Hematopoietic multipotent progenitor cell treated with erythropoietin and hydrocortisone succinate and interleukin-3 and kit ligand, for 8 days (in vitro differentiated cells): ENCODE measurements around the gene XRN1.
"Not testable (repeated sequence)": the region's sequence is repeated elsewhere in the genome, so short reads cannot be mapped to it uniquely, and the experiment has no call there.

ENCODE experiments used
- DNase-seq: peaks from one replicate; pipeline ENCODE4 v3.0.0-alpha.2; 2015

Gene XRN1, protein sequence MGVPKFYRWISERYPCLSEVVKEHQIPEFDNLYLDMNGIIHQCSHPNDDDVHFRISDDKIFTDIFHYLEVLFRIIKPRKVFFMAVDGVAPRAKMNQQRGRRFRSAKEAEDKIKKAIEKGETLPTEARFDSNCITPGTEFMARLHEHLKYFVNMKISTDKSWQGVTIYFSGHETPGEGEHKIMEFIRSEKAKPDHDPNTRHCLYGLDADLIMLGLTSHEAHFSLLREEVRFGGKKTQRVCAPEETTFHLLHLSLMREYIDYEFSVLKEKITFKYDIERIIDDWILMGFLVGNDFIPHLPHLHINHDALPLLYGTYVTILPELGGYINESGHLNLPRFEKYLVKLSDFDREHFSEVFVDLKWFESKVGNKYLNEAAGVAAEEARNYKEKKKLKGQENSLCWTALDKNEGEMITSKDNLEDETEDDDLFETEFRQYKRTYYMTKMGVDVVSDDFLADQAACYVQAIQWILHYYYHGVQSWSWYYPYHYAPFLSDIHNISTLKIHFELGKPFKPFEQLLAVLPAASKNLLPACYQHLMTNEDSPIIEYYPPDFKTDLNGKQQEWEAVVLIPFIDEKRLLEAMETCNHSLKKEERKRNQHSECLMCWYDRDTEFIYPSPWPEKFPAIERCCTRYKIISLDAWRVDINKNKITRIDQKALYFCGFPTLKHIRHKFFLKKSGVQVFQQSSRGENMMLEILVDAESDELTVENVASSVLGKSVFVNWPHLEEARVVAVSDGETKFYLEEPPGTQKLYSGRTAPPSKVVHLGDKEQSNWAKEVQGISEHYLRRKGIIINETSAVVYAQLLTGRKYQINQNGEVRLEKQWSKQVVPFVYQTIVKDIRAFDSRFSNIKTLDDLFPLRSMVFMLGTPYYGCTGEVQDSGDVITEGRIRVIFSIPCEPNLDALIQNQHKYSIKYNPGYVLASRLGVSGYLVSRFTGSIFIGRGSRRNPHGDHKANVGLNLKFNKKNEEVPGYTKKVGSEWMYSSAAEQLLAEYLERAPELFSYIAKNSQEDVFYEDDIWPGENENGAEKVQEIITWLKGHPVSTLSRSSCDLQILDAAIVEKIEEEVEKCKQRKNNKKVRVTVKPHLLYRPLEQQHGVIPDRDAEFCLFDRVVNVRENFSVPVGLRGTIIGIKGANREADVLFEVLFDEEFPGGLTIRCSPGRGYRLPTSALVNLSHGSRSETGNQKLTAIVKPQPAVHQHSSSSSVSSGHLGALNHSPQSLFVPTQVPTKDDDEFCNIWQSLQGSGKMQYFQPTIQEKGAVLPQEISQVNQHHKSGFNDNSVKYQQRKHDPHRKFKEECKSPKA (N-terminal part only)

DNA sequence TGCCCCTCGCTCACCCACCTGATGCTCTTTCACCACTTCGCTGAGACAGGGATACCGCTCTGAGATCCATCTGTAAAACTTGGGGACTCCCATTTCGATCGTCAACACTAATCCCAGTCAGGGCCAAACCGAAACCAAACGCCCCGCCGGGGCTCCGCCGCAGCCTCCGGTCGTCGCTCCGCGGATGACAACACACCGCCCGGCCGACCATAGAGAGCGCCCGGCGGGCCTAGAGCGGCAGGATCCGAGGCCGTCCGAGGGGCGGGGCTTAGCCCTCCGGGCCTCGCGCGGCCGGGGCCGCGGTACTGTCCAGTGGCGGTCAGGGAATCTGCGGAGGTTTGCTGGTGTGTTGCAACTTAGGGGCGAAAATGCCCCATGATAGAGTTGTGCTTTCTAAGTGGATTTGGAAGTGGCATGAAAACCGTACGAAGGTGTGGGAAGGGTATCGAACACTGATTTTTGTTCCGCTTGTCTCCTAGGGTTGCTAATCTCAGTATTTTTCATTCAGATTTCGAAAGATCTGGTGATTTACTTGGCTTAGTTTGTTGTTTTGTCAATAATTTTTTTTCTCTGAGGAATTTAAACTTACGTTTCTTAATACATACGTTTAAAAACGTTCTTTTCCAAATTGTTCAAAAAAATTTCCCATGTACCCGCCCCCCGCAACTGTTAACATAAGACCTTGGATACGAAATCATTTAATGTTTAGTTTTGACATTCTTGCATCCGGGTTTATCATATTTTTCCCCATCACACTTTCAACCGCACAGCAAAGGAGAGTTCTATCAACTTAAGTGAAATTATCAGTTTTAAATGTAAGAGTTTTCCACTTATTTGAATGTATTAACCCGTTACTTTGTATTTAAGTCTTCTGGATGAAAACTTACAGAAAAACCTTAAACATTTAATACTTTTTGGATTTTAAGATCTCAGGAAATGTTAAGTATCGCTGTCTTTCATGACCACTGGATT lies at the start of gene XRN1:
Gene XRN1, minus strand, starts transcription at position 186 of the 972 bp plus-strand sequence. Its CDS starts 93 bp downstream, at position 93.
- peak; percentile 89 for DNase-seq

DNA sequence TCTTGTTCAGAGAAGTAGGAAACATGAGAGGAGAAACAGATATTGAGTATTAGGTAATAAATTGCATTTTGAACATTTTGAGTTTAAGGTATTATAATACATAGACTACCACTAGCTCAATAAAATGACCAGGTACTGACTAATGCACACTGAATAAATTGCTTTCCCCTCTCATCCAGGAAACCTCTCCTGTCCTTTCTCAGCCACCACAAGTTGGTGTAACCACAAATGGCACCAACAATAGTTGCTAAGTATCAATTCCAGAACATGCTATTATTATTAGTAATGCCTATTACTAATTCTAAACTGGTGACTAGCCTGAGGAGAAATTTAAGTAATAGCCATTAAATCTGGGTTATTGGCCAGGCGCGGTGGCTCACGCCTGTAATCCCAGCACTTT lies 47.3 kb upstream of the XRN1 start:
- DNase-seq, result no peak

DNA sequence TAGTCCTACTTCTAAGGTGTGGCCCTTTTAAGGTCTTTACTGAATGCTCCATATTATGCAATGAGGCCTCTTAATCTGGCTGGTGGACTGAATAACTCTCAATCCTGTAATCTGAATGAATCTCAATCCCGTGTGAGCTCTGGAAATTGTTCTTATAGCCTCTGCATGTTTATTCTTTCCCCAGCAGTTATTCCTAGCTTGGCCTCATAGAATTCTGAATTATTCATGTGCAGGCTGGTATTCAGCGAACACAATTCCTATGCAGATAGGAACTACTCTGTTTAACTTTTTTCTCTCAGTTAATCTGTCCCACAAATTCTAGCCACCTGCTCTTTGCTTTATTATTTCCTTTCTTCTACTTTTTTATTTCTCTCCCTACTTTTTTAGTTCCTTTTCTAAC lies 44.3 kb upstream of the XRN1 start:
- no peak for DNase-seq

DNA sequence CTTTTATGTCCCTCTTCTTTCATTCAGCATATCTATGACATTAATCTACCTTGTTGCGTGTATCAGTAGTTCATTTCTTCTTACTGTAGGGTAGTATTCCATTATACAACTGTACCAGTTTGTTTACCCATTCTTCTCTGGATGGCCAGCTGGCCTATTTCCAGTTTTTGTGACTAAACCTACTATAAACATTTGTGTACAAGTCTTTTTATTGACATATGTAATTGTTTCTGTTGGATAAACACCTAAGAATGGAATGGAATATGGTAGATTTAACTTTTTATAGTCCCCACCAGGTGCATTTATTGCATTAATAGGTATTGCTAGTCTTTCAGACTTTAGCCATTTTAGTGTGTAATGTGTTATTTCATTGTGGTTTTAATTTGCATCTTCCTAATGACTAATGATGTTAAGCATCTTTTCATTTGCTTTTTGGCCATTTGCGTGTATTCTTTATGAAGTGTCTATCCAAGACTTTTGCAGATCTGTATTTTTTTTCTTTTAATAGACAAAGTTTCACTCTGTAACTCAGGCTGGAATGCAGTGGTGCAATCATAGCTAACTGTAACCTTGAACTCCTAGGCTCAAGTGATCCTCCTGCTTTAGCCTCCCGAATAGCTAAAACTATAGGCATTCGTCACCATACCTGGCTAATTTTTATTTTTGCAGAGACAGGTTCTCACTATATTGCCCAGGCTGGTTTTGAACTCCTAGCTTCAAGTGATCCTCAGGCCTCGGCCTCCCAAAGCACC lies 41.9 kb upstream of the XRN1 start:
- DNase-seq, result no peak

DNA sequence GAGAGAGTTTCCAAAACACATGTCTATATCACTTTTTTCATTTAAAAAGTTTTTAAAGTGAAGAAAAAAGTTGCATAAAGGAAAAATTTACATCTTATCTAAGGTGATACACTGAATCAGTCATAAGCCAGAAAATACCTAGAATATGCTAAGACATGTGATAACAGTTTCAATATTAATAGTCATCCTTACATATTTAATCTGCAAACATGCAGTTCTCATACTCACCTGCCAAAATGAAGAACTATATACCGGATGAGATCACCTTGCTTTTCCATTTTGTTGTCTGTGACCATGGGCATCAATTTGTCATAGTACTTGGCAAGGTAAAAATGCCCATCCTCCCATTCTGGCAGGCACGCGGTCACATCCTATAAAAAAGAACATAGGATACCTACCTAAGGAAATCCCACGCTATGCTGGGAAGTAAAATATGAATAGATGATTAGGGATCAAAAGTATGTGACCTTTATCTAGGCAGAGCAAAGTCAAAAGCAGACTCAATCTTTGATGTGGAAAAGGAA lies 37.1 kb upstream of the XRN1 start:
- no peak for DNase-seq

DNA sequence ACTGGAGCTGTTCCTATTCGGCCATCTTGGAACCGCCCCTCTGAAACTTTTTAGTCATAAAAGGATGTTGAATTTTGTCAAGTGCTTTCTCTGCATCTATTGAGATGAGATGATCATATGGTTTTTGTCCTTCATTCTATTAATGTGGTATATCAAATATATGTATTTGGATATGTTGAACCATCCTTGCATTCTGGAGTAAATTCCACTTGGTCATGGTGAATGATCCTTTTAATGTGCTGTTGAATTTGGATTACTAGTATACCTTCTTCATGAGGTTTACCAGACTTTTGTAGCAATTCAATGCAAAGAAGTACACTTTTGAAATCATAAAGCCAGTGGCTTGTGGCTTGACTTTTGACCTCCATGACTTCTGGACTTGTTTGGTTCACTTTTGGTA lies 33.4 kb upstream of the XRN1 start:
- DNase-seq, result no peak

DNA sequence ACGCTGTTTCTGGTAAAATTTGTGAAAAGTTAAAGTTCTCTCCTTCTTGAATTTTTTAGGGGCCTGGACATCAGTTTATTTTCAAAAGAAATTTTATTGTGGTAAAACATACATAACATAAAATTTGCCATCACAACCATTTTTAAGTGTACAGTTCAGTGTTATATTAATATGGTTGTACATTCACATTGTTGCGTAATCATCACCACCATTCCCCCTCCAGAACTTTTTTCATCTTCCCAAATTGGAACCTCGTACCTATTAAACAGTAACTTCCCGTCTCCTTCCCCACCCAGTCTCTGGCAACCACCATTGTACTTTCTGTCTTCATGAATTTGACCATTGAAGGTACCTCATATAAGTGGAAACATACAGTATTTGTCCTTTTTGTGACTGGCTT lies 23.0 kb upstream of the XRN1 start:
- DNase-seq, result no peak

DNA sequence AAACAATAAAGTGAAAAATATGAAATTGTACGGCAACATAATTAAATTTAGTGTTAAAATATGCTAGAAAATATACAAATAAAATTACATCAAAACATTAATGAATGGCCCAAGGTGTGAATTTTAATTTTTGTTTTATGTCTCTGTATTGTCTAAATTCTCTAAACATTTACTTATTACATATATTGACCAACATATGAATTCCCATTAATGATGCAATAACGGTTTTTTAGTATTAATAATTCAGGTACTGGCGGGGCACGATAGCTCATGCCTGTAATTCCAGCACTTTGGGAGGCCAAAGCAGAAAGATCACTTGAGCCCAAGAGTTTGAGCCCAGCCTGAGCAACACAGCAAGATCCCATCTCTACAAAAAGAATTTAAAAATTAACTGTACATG lies 20.6 kb upstream of the XRN1 start:
- DNase-seq, result no peak

DNA sequence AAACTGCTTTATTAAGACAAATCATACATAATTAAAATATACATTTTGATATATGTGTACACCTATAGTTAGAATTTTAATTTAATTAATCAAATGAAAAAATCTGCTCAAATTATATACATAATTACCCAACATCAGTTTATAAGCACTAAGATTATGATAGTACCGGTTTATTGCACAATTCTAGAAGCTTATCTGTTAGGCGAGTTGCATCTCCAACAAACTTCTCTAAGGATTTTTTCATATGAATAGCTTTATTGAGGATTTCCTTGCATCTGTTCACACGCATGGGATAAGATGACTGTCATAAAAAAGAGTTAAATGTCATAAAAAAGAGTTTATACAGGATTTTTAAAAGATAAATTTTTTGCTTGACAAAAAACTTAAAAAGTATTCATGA lies 19.9 kb upstream of the XRN1 start:
- no peak for DNase-seq

DNA sequence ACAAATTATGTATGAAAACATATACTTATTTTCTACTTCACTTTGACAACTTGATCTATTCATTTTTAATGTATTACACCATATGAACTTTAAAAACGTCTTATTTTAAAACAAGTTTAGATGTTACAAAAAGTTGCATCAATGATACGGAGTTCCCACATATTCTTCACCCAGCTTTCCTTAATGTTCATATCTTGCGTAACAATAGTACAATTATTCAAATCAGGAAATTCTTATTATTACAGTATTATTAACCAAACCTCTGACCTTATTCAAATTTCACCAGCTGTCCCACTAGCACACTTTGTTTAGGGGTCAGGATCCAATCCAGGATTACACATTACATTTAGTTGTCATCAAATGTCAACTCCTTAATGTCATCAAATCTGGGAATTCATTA lies 12.9 kb upstream of the XRN1 start:
- no peak for DNase-seq

DNA sequence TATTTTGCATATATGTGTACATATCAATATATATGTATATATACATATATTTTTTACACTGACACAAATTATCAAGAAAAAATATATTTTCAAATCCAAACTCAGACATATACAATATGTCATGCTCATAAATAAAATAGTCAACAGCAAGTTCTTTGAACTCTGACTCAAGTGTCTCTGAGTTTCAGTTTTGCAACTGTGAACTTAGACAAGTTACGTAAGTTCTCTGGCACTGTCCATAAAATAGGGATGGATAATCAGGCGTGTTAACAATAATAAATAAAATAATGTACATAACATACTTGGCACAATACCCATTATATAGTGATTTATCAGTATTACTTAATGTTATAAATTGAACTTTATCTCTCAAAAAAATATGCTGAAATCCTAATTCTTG lies 12.1 kb upstream of the XRN1 start:
- DNase-seq, result no peak

DNA sequence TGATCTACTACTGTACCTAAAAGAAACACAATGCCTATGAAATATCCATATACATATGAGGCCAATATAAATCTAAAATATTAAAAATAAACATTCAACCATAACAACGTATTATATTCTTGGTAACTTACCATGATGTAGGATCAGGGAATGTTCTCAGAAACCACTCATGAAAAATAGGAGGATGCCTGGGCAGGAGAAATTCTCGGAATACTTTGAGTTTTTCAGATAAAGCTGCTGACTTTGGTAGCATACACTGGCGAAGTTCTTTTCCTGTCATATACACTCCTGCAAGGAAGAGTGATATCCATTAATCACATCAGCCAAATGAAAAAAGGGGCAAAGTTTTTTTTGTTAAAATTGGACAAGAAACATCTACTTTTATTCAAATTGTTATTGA lies 11.3 kb upstream of the XRN1 start:
- no peak for DNase-seq

DNA sequence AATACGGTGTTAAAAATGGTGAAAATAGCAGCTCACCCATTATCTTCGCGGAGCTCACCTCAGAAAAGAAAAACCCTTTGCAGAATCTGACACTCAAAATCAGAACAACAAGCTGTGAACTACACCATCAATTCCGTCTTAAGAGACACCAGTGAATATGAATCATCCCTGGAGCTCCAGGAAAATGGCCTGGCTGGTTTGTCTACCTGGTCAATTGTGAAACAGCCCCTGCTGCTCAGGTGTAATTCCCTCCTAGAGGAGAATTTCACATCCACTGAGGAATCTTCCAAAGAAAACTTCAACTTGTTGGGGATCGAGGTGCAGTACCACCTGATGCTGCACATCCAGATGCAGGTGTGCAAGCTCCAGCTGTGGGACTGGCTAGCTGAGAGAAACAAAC lies 3.0 kb upstream of the XRN1 start:
- no peak for DNase-seq

DNA sequence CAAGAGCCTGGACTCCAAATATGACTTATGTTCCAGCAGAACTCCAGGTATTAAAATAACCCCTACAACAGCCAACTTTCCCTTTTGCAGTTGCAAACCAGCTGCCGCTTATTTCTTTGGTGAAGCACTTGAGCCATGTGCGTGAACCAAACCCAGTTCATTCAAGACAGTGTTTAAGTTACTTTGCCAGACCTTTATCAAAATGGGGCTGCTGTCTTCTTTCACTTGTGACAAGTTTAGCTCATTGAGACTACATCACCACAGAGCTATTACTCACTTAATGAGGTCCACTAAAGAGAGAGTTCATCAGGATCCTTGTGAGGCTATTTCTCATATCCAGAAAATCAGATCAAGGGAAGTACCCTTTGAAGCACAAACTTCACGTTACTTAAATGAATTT lies 2.4 kb upstream of the XRN1 start:
- DNase-seq, result no peak

DNA sequence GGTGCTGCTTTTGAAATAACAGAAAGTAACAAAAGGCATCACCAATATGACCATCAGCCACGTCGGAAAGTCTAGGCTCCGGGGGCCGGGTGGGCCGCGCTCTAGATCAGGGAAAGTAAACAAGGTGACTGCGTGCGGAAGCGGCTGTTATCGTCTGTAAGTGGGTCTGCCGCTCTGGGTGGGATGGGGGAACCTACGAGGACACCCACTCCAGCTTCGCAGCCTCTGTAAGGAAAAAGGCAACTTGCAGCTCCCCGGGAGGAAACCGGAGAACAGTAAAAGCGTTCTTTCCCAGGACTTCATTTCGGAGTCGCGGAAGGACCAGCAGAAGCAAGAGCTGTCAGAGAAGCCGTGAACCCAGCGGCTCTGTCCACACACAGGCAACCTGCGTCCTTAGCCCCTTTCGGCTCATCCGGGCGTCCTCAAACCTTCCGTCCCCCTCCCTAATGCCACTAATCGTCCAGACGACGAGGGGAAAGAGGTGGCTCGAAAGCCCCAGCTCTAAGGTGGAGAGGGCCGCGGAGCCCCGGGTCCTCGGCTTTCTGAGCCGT lies 461 bp downstream of the XRN1 start:
- peak; percentile 44 for DNase-seq

DNA sequence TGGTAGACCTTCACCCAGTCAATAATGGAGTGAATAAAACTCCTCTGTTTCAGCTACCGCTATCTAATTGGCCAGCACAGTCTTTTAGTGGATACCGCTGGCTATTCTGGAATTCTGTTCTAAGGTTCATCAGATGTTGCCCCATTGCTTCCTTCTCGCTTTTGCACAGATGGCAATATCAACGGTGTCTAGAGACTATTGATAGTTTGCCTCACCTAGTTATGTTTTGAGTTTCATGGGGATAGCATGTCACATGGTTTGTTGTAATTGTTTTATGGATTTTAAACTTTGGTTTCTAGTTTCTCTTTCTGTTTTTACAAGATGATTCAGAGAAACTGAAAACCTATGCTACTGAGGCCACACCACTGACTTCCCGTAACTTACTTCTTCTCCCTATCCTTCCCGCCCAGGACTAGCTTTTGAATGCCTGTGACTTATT lies 2.0 kb downstream of the XRN1 start:
- DNase-seq, result peak; percentile 19

DNA sequence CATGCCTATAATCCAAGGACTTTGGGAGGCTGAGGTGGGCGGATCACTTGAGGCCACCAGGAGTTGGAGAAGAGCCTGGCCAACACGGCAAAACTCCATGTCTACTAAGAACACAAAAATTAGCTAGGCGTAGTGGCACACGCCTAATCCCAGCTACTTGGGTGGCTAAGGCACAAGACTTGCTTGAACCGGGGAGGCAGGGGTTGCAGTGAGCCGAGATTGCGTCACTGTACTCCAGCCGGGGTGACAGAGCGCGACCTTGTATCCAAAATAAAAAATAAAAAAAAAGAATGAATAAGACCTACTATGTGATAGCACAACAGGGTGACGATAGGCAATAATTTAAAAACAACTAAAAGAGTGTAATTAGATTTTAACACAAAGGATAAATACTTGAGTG lies 3.5 kb downstream of the XRN1 start:
- DNase-seq, result no peak

DNA sequence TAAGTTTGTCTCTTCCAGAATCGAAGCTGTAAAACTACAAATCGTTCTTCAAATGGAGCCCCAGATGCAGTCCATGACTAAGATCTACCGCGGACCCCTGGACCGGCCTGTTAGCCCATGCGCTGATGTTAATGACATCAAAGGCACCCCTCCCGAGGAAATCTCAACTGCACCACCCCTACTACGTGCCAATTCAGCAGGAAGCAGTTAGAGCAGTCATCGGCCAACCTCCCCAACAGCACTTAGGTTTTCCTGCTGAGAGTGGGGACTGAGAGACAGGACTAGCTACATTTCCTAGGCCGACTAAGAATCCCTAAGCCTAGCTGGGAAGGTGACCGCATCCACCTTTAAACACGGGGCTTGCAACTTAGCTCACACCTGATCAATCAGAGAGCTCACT lies 4.8 kb downstream of the XRN1 start:
- DNase-seq, result not testable (repeated sequence)

DNA sequence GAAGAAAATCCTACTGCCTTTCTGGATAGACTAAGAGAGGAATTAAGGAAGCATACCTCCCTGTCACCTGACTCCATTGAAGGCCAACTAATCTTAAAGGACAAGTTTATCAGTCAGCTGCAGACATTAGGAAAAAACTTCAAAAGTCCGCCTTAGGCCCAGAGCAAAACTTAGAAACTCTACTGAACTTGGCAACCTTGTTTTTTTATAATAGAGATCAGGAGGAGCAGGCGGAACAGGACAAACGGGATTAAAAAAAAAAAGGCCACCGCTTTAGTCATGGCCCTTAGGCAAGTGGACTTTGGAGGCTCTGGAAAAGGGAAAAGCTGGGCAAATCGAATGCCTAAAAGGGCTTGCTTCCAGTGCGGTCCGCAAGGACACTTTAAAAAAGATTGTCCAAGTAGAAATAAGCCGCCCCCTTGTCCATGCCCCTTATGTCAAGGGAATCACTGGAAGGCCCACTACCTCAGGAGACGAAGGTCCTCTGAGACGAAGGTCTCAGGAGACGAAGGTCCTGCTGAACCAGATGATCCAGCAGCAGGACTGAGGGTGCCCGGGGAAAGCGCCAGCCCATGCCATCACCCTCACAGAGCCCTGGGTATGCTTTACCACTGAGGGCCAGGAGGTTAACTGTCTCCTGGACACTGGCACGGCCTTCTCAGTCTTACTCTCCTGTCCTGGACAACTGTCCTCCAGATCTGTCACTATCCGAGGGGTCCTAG lies 8.2 kb downstream of the XRN1 start:
- peak; percentile 47 for DNase-seq

DNA sequence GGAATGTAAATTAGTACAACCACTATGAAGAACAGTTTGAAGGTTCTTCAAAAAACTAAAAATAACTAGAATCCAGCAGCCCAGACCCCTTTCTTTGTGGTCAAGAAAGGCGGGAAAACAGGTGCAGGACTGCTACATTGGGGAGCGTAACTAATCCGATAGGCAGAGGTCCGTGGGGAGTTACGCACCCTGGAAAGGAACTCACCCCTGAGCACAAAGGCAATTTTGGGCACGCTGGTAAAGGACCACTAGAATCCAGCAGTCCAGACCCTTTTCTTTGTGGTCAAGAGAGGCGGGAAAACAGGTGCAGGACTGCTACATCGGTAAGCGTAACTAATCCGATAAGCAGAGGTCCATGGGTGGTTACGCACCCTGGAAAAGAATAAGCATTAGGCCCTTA lies 9.7 kb downstream of the XRN1 start:
- not testable (repeated sequence) for DNase-seq
